Measurements from ENCODE around the gene TSSK2. TPM values are rescaled to one million over a fixed set of nuclear protein-coding genes. Genes with fewer than 3 reads are reported as not detected.

Gene TSSK2
- total RNA-seq, 1 donor: 0.21 TPM

Other genes with a start within 250 kb of the TSSK2 start
- 6.4 TPM for gene DGCR6, start 225.0 kb upstream of the TSSK2 start, total RNA-seq
- gene PRODH, start 195.0 kb upstream of the TSSK2 start, total RNA-seq: not detected
- 31.2 TPM for gene DGCR2, start 8.9 kb upstream of the TSSK2 start, total RNA-seq
- 24.0 TPM for gene ESS2, start 13.3 kb downstream of the TSSK2 start, total RNA-seq
- not detected for gene GSC2, start 19.0 kb downstream of the TSSK2 start, total RNA-seq
- gene SLC25A1, start 47.4 kb downstream of the TSSK2 start, total RNA-seq: 12.4 TPM
- 1.7 TPM for gene CLTCL1, start 160.4 kb downstream of the TSSK2 start, total RNA-seq